GM20431 (cell line): ENCODE measurements around the gene YPEL3.

Source experiments
- in situ Hi-C: fragments of 300-500 bp; cut with MseI, MboI; formaldehyde crosslinking; loops from one replicate; pipeline ENCODE4 v1.15.0; 2020; ENCODE audit warnings: low sequenced_read_pairs; ENCODE audit not compliant: unreplicated experiment

YPEL3 gene

GRCh38 chr16:30120340-30121105 lies 24.5 kb upstream of the YPEL3 start:
- in situ Hi-C loops = loop anchor here (25.0 kb wide), 1 partner anchor 242 kb away; the partner anchor contains the start of genes CD2BP2, MYL11 and TBC1D10B

- in situ Hi-C loops = loop anchor here (25.0 kb wide), 1 partner anchor 243 kb away; the partner anchor contains the start of genes CD2BP2, MYL11 and TBC1D10B
These were observed 23.4 kb upstream of the YPEL3 start for GRCh38 chr16:30119428-30119827.

- in situ Hi-C loops = loop anchor here (25.0 kb wide), 1 partner anchor 245 kb away; the partner anchor contains the start of genes CD2BP2, MYL11 and TBC1D10B
These were observed 21.8 kb upstream of the YPEL3 start for GRCh38 chr16:30117768-30118167.

- in situ Hi-C loops = loop anchor here (25.0 kb wide), 1 partner anchor 246 kb away; the partner anchor contains the start of genes CD2BP2, MYL11 and TBC1D10B
These were observed 20.5 kb upstream of the YPEL3 start for GRCh38 chr16:30116291-30117207.

- in situ Hi-C loops = loop anchor here (25.0 kb wide), 1 partner anchor 247 kb away; the partner anchor contains the start of genes CD2BP2, MYL11 and TBC1D10B
These were observed 19.2 kb upstream of the YPEL3 start for GRCh38 chr16:30115238-30115637.

- in situ Hi-C loops = loop anchor here (25.0 kb wide), 1 partner anchor 247 kb away; the partner anchor contains the start of genes CD2BP2, MYL11 and TBC1D10B
These were observed 18.8 kb upstream of the YPEL3 start for GRCh38 chr16:30114833-30115232.

GRCh38 chr16:30114411-30114810 lies 18.4 kb upstream of the YPEL3 start:
- in situ Hi-C loops = loop anchor here (25.0 kb wide), 1 partner anchor 248 kb away; the partner anchor contains the start of genes CD2BP2, MYL11 and TBC1D10B

- in situ Hi-C loops = loop anchor here (25.0 kb wide), 1 partner anchor 248 kb away; the partner anchor contains the start of genes CD2BP2, MYL11 and TBC1D10B
These were observed 17.8 kb upstream of the YPEL3 start for GRCh38 chr16:30113711-30114333.

- in situ Hi-C loops = loop anchor here (25.0 kb wide), 1 partner anchor 249 kb away; the partner anchor contains the start of genes CD2BP2, MYL11 and TBC1D10B
These were observed 17.2 kb upstream of the YPEL3 start, which contains the start of gene GDPD3 for GRCh38 chr16:30113031-30113710. Gene GDPD3, minus strand, starts transcription at chr16:30113537. Its CDS starts 59 bp downstream, at chr16:30113478.

GRCh38 chr16:30112197-30113030 lies 16.4 kb upstream of the YPEL3 start:
- in situ Hi-C loops = loop anchor here (25.0 kb wide), 1 partner anchor 250 kb away; the partner anchor contains the start of genes CD2BP2, MYL11 and TBC1D10B

GRCh38 chr16:30110661-30111060 lies 14.6 kb upstream of the YPEL3 start:
- in situ Hi-C loops = loop anchor here (25.0 kb wide), 1 partner anchor 252 kb away; the partner anchor contains the start of genes CD2BP2, MYL11 and TBC1D10B

- in situ Hi-C loops = loop anchor here (25.0 kb wide), 1 partner anchor 254 kb away; the partner anchor contains the start of genes CD2BP2, MYL11 and TBC1D10B
These were observed 12.2 kb upstream of the YPEL3 start for GRCh38 chr16:30108059-30108850.

- in situ Hi-C loops = loop anchor here (25.0 kb wide), 1 partner anchor 258 kb away; the partner anchor contains the start of genes CD2BP2, MYL11 and TBC1D10B
These were observed 8.5 kb upstream of the YPEL3 start for GRCh38 chr16:30104492-30104891.

GRCh38 chr16:30104090-30104489 lies 8.1 kb upstream of the YPEL3 start:
- in situ Hi-C loops = loop anchor here (25.0 kb wide), 1 partner anchor 258 kb away; the partner anchor contains the start of genes CD2BP2, MYL11 and TBC1D10B

GRCh38 chr16:30096862-30097563 lies 1.0 kb upstream of the YPEL3 start:
- in situ Hi-C loops = no loop called here
